ENCODE results near the gene TMEM79.
A peak's percentile ranks its signal among the peaks of the same experiment; 100 is the strongest.

The TMEM79 gene

DNA sequence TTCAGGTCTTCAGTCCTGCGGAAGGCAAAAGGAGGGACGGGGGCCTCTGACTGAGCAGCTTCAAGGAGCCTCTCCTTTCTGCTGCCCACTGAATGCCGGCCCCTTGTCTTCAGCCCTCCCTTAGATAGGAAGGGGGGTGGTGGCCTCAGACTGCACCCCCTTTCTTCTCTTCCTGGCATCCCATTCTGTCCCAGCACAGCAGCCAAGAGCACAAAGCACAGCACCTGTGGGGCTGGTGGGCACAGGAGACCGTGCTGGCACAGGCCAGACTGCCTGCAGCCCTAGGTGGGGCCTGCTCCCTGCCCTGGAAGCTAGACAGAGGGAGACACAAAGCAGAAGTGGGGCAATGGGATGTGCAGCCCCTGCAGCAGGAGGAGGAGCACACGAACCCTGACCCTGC, 34.5 kb upstream of the TMEM79 start:
- Mint-ChIP-seq H3K36me3 (peaks cover 12 to 41% of the 10 kb centered on the region in 2 donors), H3K9me3 (no peaks in the 10 kb centered on the region), H3K27ac (no peak overlapping the region), H3K4me1 (peaks cover 20 to 26% of the 10 kb centered on the region in 2 donors), H3K27me3 (peaks cover 7 to 11% of the 10 kb centered on the region in 2 donors), H3K4me3 (no peak overlapping the region)
- ATAC-seq (replicated peaks): no peak
- no peak for DNase-seq

DNA sequence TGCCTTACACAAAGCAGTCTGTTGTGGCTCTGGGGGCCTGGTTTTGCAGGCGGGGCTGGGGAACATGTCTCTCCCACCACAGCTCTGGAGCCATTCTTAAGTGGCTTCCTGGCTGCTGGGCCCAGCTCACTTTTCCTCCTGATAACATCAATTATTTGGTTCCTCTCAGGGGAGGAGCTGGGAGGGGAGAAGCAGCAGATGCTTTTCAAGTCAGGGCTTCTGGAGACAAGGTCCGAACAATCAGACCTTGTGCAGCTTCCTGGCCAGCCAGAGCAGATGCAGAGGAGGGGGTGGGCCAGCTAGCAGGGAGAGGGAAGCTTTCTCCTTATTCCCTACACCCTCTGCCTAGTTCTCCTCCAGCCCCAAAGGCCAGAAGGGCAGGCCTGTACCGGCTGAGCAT, 32.6 kb upstream of the TMEM79 start:
- no peak for ATAC-seq (replicated peaks)
- DNase-seq: no peak
- Mint-ChIP-seq H3K36me3 (peaks cover 20 to 44% of the 10 kb centered on the region in 2 donors), H3K9me3 (no peaks in the 10 kb centered on the region), H3K27me3 (no peaks in the 10 kb centered on the region), H3K27ac (no peak overlapping the region), H3K4me1 (peaks cover 3 to 7% of the 10 kb centered on the region in 2 donors), H3K4me3 (no peak overlapping the region)

DNA sequence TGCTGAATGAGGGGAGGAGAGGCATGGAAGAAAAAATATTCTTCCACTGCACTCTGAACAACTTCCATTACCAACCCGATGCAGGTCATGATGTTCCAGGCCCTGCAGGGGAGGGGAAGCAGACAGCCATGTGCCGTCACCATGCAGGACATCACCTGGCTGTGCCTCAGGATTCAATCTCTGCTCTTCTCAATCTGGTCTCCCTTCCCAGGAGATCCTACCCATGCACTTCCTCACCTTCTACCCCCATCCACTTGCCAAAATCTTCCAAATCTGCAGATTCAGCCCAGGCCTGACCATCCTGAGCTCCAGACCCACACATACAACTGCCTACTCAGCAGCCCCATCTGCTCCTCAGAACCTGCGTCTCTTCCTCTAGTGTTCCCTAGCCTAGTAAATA, 30.5 kb upstream of the TMEM79 start:
- Mint-ChIP-seq H3K4me3 (no peak overlapping the region), H3K27ac (no peak overlapping the region), H3K27me3 (no peaks in the 10 kb centered on the region), H3K36me3 (peaks cover 34 to 55% of the 10 kb centered on the region in 2 donors), H3K9me3 (no peaks in the 10 kb centered on the region), H3K4me1 (peaks cover 0 to 2% of the 10 kb centered on the region in 2 donors)
- no peak for DNase-seq
- no peak for ATAC-seq (replicated peaks)

DNA sequence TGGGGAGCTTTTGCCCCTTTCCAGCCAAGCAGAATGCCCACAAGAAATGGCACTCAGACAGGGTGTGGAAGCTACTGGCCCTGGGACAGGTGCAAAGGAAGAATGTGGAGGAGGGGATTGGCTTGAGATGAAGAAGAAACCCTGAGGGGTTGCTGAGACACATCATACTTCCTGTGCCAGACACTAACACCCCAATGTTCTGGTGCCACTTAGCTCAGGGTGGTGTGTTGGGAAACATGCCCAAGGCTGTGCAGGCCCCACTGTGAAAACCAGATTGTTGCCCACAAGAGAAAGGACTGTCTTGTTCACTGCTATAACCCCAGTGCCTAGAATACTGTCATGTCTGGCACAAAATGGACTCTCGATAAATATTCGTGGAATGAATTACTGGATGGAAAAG, 26.4 kb upstream of the TMEM79 start:
- H3K4me1 Mint-ChIP-seq: peaks cover 0 to 2% of the 10 kb centered on the region in 2 donors
- H3K4me3 Mint-ChIP-seq: no peak overlapping the region
- ATAC-seq (replicated peaks): no peak
- peaks cover 47 to 58% of the 10 kb centered on the region in 2 donors for H3K36me3 Mint-ChIP-seq
- H3K27ac Mint-ChIP-seq: peak overlapping the region; percentile 53
- H3K9me3 Mint-ChIP-seq: no peaks in the 10 kb centered on the region
- no peak for DNase-seq
- no peaks in the 10 kb centered on the region for H3K27me3 Mint-ChIP-seq

DNA sequence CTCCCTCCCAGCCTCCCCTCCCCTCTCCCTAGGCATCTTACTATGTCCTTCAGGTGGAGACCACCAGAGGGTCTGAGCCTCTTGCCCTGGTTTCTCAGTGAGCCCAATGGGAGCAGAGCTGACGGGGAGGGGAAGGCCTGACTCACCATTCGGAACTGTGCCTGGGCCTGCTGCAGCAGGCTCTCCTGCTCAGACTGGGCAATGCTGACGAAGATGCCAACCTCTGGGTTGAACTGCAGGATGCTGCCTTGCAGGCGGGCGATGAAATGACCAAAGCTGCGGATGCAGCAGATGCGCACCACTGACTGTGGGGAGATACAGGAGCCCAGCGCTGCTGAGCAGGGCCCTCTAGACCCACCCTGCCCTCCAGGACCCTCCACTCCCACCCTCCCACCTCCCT, 25.3 kb upstream of the TMEM79 start:
- Mint-ChIP-seq H3K27me3 (no peaks in the 10 kb centered on the region), H3K4me3 (no peak overlapping the region), H3K36me3 (peaks cover 53 to 61% of the 10 kb centered on the region in 2 donors), H3K9me3 (no peaks in the 10 kb centered on the region), H3K4me1 (no peaks in the 10 kb centered on the region), H3K27ac (no peak overlapping the region)
- DNase-seq (no peak), ATAC-seq (replicated peaks) (no peak)

DNA sequence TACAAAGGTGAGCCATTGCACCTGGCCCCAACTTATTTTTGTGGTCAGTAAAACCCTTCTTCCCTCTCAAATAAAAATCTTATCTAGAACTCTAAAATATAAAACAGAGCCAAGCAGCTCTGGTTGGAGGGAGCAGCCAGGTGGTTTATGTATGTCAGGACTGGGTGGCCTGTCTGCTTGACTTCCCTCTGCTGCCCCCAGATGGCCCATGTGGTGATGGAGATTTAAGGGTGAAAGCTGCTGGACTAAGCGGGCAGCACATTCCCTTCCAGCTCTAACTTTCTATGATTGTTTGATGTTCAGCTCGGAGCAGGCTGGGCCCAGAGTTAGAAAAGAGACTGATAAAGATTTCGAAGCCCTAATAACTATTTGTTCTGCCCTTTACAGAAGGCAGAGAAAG, 24.3 kb upstream of the TMEM79 start:
- Mint-ChIP-seq H3K9me3 (no peaks in the 10 kb centered on the region), H3K27me3 (no peaks in the 10 kb centered on the region), H3K36me3 (peaks cover 58 to 63% of the 10 kb centered on the region in 2 donors), H3K4me3 (no peak overlapping the region), H3K27ac (peak overlapping the region; percentile 62), H3K4me1 (no peaks in the 10 kb centered on the region)
- ATAC-seq (replicated peaks): no peak
- no peak for DNase-seq

DNA sequence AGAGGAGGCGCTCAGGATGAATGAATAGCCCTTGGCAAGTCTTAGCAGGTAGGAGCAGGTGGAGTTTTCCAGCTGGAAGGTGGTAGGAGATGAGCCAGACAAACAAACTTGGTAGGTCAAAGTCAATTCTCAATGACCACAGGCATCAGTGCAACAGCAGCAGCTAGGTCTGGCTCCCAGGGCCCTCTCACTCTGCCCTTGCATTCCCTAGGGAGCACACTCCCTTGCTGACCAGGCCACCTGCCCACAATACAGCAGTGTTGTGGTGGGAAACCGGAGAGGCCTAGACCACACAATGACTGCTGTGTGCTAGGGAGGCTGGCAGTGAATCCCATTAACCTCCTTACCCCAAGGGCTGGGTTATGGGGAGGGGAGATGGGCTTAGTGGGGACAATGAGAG, 23.2 kb upstream of the TMEM79 start:
- no peak for DNase-seq
- no peak for ATAC-seq (replicated peaks)
- no peaks in the 10 kb centered on the region for H3K27me3 Mint-ChIP-seq
- no peak overlapping the region for H3K4me3 Mint-ChIP-seq
- no peaks in the 10 kb centered on the region for H3K9me3 Mint-ChIP-seq
- peak overlapping the region; percentile 27 for H3K27ac Mint-ChIP-seq
- H3K36me3 Mint-ChIP-seq: peaks cover 63 to 70% of the 10 kb centered on the region in 2 donors
- peaks cover 4 to 5% of the 10 kb centered on the region in 2 donors for H3K4me1 Mint-ChIP-seq

DNA sequence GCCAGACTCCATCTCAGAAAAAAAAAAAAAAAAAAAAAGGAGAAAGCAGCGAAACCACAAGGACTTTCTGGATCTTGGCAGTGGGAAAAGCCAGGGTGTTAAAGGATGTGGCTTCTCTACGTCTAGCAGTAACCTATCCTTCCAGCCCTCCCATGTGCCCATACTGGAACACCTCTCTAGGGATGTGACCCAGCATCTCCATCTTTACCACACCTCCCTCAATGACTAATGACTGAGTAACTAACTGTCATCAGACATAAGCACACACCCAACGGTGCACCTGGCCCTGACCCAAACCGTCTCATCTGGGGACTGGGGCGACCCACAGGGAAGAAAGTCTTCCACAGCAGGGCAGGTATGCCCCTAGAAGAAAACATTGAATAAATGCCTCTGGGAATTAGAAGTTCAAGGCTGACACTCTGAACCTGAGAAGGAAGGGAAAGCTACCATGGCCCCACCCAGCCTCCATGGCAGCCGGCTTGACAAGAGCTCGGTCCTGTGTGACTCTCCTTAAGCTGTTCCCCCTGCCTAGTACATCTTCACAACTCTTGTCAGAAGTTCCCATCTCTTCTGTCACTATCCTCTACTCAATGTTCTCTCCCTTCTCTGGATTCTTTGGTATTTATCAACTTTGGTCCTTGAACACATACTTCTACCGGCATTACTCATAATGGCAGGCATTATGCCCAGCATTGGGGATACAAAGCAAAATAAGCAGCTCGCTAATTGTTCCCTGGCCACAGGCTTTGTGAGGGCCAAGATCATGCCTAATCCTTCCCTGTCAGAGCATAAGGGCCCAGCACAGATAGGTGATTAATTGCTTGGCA, 21.5 kb upstream of the TMEM79 start:
- Mint-ChIP-seq H3K27ac (no peak overlapping the region), H3K36me3 (peaks cover 68 to 74% of the 10 kb centered on the region in 2 donors), H3K9me3 (no peaks in the 10 kb centered on the region), H3K4me3 (no peak overlapping the region), H3K4me1 (peaks cover 5 to 8% of the 10 kb centered on the region in 2 donors), H3K27me3 (no peaks in the 10 kb centered on the region)
- ATAC-seq (replicated peaks): no peak
- no peak for DNase-seq

DNA sequence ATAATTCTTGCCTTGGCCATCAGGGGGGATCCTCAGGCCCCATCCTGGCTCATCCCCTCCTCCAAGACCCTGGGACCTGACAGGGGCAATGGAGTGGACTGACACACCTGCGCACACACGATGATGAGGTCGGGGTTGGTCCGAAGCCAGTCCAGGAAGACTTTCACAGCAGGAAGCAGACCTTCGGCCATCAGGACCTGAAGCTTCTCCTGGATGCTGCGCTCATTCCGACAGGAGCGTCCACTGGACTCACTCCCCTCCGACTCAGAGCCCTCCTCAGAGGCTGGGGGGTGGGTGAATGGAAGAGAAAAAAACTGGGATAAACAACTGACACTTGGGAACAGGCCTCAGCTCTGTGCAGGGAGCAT, 20.9 kb upstream of the TMEM79 start:
- Mint-ChIP-seq H3K9me3 (no peaks in the 10 kb centered on the region), H3K27ac (no peak overlapping the region), H3K36me3 (peaks cover 63 to 70% of the 10 kb centered on the region in 2 donors), H3K4me1 (peaks cover 5 to 8% of the 10 kb centered on the region in 2 donors), H3K27me3 (no peaks in the 10 kb centered on the region), H3K4me3 (no peak overlapping the region)
- DNase-seq: no peak
- ATAC-seq (replicated peaks): no peak

DNA sequence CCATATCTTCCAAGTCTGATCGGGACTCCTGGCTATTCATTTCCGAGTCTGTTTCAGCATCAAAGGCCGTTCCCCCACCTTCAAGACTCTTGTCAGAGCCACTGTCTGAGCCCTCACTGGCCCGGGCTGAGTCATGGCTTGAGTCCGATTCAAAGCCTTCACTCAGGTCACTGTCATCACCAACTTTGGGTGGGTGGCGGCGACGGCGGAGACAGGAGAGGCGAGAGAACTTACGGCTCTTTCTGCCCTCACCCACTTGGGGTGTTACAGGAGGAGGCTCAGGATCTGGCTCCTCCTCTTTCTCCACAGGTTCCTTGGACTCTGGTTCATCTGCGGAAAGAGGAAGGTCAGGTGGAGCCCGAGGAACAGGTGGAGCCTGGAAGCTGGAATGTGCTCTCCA, 18.1 kb upstream of the TMEM79 start:
- no peaks in the 10 kb centered on the region for H3K27me3 Mint-ChIP-seq
- no peak overlapping the region for H3K4me3 Mint-ChIP-seq
- H3K36me3 Mint-ChIP-seq: peaks cover 56 to 65% of the 10 kb centered on the region in 2 donors
- H3K27ac Mint-ChIP-seq: no peak overlapping the region
- peaks cover 5 to 8% of the 10 kb centered on the region in 2 donors for H3K4me1 Mint-ChIP-seq
- no peaks in the 10 kb centered on the region for H3K9me3 Mint-ChIP-seq
- ATAC-seq (replicated peaks) (no peak), DNase-seq (no peak)

DNA sequence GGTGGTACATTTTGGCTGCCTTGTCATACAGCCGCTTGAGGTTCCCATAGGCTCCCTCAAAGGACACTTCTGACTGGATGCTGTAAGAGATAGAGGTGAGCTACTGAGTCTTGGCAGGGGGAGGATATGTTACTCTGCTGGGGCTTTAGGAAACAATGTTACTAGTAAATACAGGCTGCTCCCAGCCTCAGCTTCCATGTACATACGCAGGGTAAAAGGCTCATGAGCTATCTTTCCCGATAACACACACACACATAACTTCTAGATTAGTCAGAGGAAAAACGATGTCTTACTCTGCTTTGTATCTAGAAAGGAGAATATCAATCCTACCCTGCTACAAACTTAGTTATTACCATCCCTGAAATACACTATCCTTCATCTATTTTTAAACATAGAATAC, 15.8 kb upstream of the TMEM79 start:
- peaks cover 54 to 60% of the 10 kb centered on the region in 2 donors for H3K36me3 Mint-ChIP-seq
- H3K27me3 Mint-ChIP-seq: no peaks in the 10 kb centered on the region
- ATAC-seq (replicated peaks): no peak
- H3K4me3 Mint-ChIP-seq: no peak overlapping the region
- H3K27ac Mint-ChIP-seq: no peak overlapping the region
- peaks cover 5 to 8% of the 10 kb centered on the region in 2 donors for H3K4me1 Mint-ChIP-seq
- no peaks in the 10 kb centered on the region for H3K9me3 Mint-ChIP-seq
- no peak for DNase-seq

DNA sequence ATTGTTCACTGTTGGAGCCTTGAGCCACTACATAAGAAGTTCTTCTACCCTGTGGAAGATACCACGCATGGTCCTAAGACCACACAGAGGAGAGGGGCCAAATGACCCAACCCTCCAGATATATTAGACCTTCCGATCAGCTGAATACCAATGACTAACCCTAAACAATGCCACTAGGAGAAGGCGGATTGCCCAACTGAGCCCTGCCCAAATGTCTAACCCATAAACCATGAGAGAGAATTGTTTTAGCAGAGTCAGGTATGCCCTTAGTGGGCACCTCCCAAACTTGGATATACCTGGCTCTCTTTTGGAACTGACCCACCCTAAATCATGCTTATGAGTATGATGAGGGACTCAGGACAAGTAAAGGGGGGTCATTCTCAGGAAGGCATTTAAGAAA, 13.8 kb upstream of the TMEM79 start:
- Mint-ChIP-seq H3K9me3 (no peaks in the 10 kb centered on the region), H3K36me3 (peaks cover 58 to 60% of the 10 kb centered on the region in 2 donors)
- no peak for ATAC-seq (replicated peaks)

DNA sequence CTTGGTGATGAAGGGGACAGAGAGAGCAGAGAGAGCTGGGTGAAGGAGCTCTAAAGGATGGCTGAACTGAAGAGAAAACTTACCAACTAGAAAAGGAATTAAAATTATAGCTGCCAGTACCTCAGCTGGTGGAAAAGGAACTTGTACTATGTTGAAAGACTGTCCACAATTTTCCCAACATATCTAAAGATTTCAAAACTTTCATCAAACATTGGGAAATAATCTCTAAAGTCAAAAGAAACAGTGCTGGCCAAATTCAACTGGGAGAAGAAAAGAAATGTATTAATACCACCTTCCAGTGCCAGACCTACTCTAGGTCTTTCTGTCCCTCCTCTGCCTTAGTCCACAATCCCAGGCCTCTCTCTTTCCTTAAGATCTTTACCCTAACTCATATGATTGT, 7.6 kb upstream of the TMEM79 start:
- no peak overlapping the region for H3K27ac Mint-ChIP-seq
- ATAC-seq (replicated peaks) (no peak), DNase-seq (no peak)
- no peaks in the 10 kb centered on the region for H3K27me3 Mint-ChIP-seq
- H3K4me1 Mint-ChIP-seq: peaks cover 10 to 19% of the 10 kb centered on the region in 2 donors
- H3K36me3 Mint-ChIP-seq: peaks cover 44 to 59% of the 10 kb centered on the region in 2 donors
- H3K4me3 Mint-ChIP-seq: no peak overlapping the region
- no peaks in the 10 kb centered on the region for H3K9me3 Mint-ChIP-seq

More for the DNA sequence above, 13.8 kb upstream of the TMEM79 start:
- no peak overlapping the region for H3K27ac Mint-ChIP-seq
- DNase-seq: no peak
- peaks cover 3 to 7% of the 10 kb centered on the region in 2 donors for H3K4me1 Mint-ChIP-seq
- no peaks in the 10 kb centered on the region for H3K27me3 Mint-ChIP-seq
- H3K4me3 Mint-ChIP-seq: no peak overlapping the region

DNA sequence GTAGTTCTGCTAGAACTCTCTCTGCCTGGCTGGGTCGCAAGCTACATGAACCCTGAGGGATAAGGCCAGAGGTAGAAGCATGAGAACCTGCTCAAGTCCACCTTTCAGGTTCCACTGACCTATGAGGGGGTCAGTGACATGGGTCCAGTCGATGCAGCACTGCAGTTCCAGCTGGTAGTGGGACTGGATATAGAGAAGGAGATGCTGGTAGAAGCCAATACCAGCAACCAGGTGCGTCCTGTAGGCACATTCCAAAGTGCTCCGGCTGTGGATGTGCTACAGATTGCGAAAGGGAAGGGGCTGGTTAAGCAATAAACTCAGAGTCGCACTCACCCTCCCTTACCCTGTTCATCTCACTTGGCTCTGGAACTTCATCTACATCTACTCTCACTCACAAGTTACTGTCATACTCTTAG, 7.2 kb upstream of the TMEM79 start:
- H3K36me3 Mint-ChIP-seq: peaks cover 42 to 60% of the 10 kb centered on the region in 2 donors
- H3K27ac Mint-ChIP-seq: no peak overlapping the region
- DNase-seq (no peak), ATAC-seq (replicated peaks) (no peak)
- no peaks in the 10 kb centered on the region for H3K9me3 Mint-ChIP-seq
- H3K4me1 Mint-ChIP-seq: peaks cover 11 to 22% of the 10 kb centered on the region in 2 donors
- no peak overlapping the region for H3K4me3 Mint-ChIP-seq
- no peaks in the 10 kb centered on the region for H3K27me3 Mint-ChIP-seq

DNA sequence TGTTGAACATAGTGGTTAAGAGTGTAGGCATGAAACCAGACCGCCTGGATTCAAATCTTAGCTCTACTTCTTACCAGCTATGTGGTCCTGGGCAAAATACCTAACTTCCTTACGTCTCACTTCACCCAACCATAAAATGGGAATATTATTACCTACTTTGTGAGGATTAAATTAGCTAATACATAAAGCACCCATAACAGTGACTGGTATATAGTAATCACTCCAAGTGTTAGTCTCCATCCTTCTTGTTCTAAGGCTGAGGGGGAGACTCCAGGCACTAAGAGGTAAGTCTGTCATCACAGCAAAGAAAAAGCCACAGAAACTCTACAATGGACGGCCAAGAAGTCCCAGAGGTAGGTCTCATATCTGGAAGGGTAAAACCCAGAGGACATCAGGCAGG, 4.3 kb upstream of the TMEM79 start:
- H3K4me3 Mint-ChIP-seq: no peak overlapping the region
- no peaks in the 10 kb centered on the region for H3K9me3 Mint-ChIP-seq
- no peaks in the 10 kb centered on the region for H3K27me3 Mint-ChIP-seq
- ATAC-seq (replicated peaks) (no peak), DNase-seq (no peak)
- H3K4me1 Mint-ChIP-seq: peaks cover 25 to 40% of the 10 kb centered on the region in 2 donors
- peaks cover 23 to 53% of the 10 kb centered on the region in 2 donors for H3K36me3 Mint-ChIP-seq
- H3K27ac Mint-ChIP-seq: no peak overlapping the region
